Endothelial cell of umbilical vein (primary cell): ENCODE measurements around the gene CFL2. TPM values are rescaled to one million over a fixed set of nuclear protein-coding genes. Genes with fewer than 3 reads are reported as not detected.

ENCODE experiments used
- BruUV-seq: library from RNA; stranded (reverse); fragments of 400-500 nt; replicated peaks from 2 replicates; lab custom pipeline; 2021; lab: Mats Ljungman, UMichigan
- CTCF ChIA-PET: fragments of 300-600, 350-600 bp; sonication (Branson Sonifier 250); formaldehyde crosslinking; loops from one replicate; lab custom pipeline; 2021; ENCODE audit warnings: antibody characterized with exemption, inconsistent platforms; lab: Charles Lee
- POLR2A ChIA-PET: fragments of 300-600, 350-600 bp; sonication (Branson Sonifier 250); formaldehyde crosslinking; loops from one replicate; lab custom pipeline; 2021; ENCODE audit warnings: antibody characterized with exemption, inconsistent platforms; lab: Charles Lee
- DNase-seq: peaks from one replicate; pipeline ENCODE4 v3.0.0-alpha.2; 2011; ENCODE audit warnings: low read depth, low spot score
- FAIRE-seq: peaks from 2 replicates; lab custom pipeline; 2011; peaks lifted over from hg19 to GRCh38; lab: Jason Lieb, UNC
- H2AFZ ChIP-seq: 2 replicates; pipeline ENCODE4 v1.6.0; 2012; ENCODE audit warnings: low read depth, low read length, control low read depth, inconsistent platforms
- H3K27ac ChIP-seq: 2 replicates; pipeline ENCODE4 v1.5.1; 2011; ENCODE audit warnings: low read depth, mild to moderate bottlenecking, control low read depth, low read length, moderate library complexity; ENCODE audit not compliant: insufficient read depth
- H3K27me3 ChIP-seq, 2 experiments: 2 replicates each; pipeline versions ENCODE4 v1.6.0 to v1.6.1; 2011; ENCODE audit warnings: low read length in 2 of 2, mixed read lengths in 1 of 2; ENCODE audit not compliant: control insufficient read depth in 2 of 2, insufficient read depth in 2 of 2
- H3K36me3 ChIP-seq, 2 experiments: 2 replicates in 1 of 2; 3 replicates in 1 of 2; pipeline ENCODE4 v1.5.1; 2011; ENCODE audit warnings: low read length in 2 of 2, mild to moderate bottlenecking in 1 of 2, moderate library complexity in 1 of 2; ENCODE audit not compliant: control insufficient read depth in 2 of 2, insufficient read depth in 2 of 2; ENCODE audit errors: extremely low read depth in 1 of 2
- H3K4me1 ChIP-seq: 3 replicates; pipeline ENCODE4 v1.5.1; 2011; ENCODE audit warnings: mild to moderate bottlenecking, low read length; ENCODE audit not compliant: control insufficient read depth, insufficient read depth; ENCODE audit errors: extremely low read depth
- H3K4me2 ChIP-seq: 2 replicates; pipeline ENCODE4 v1.6.1; 2011; ENCODE audit warnings: low read length, control low read depth, mixed read lengths; ENCODE audit not compliant: insufficient read depth
- H3K4me3 ChIP-seq, 3 experiments: fragments of 200-600 bp in 1 of 3; sonication (generic), shearing (Covaris generic) in 1 of 3; replicated peaks in 1 of 3; 2 replicates each; pipeline ENCODE4 v1.5.1; 2011 to 2016; ENCODE audit warnings: control low read depth in 3 of 3, low read length in 3 of 3, mild to moderate bottlenecking in 2 of 3, inconsistent platforms in 1 of 3, low read depth in 1 of 3, moderate library complexity in 1 of 3; ENCODE audit not compliant: insufficient read depth in 1 of 3
- H3K79me2 ChIP-seq: 2 replicates; pipeline ENCODE4 v1.6.0; 2012; ENCODE audit warnings: low read length, inconsistent platforms; ENCODE audit not compliant: control insufficient read depth, insufficient read depth
- H3K9ac ChIP-seq: replicated peaks from 2 replicates; pipeline ENCODE3; 2011; ENCODE audit warnings: low read length, control low read depth; ENCODE audit not compliant: insufficient read depth; ENCODE audit errors: extremely low read depth
- H3K9me1 ChIP-seq: replicated peaks from 3 replicates; pipeline ENCODE4 v1.6.0; 2011; ENCODE audit warnings: mild to moderate bottlenecking, low read length; ENCODE audit not compliant: control insufficient read depth, insufficient read depth; ENCODE audit errors: extremely low read depth
- H3K9me3 ChIP-seq: replicated peaks from 2 replicates; pipeline ENCODE4 v1.5.1; 2012; ENCODE audit warnings: low read length, inconsistent platforms; ENCODE audit not compliant: control insufficient read depth, insufficient read depth
- H4K20me1 ChIP-seq: replicated peaks from 2 replicates; pipeline ENCODE3; 2011; ENCODE audit warnings: mild to moderate bottlenecking, low read length; ENCODE audit not compliant: control insufficient read depth, insufficient read depth; ENCODE audit errors: extremely low read depth
- EZH2 ChIP-seq: IDR thresholded peaks from 2 replicates; pipeline ENCODE4 v1.6.1; 2012; ENCODE audit warnings: borderline replicate concordance, low read depth, mild to moderate bottlenecking, moderate library complexity, low read length, inconsistent platforms; ENCODE audit not compliant: severe bottlenecking
- FOS ChIP-seq: IDR thresholded peaks from 2 replicates; pipeline ENCODE4 v1.6.1; 2011; ENCODE audit warnings: mild to moderate bottlenecking, low read length, moderate library complexity, borderline replicate concordance; ENCODE audit not compliant: insufficient read depth
- GATA2 ChIP-seq: IDR thresholded peaks from 2 replicates; pipeline ENCODE4 v1.7.0; 2011; ENCODE audit warnings: low read depth, mild to moderate bottlenecking, moderate library complexity, mixed read lengths, low read length; ENCODE audit not compliant: insufficient read length, insufficient read depth
- JUN ChIP-seq: IDR thresholded peaks from 2 replicates; pipeline ENCODE4 v1.6.1; 2011; ENCODE audit warnings: borderline replicate concordance, low read depth; ENCODE audit not compliant: insufficient read length, insufficient read depth
- MYC ChIP-seq: IDR thresholded peaks from one replicate; pipeline ENCODE4 v1.6.1; 2011; ENCODE audit warnings: mild to moderate bottlenecking, low read depth, low read length
- POLR2A ChIP-seq: IDR thresholded peaks from 2 replicates; pipeline ENCODE4 v1.6.1; 2012; ENCODE audit warnings: low read depth, mild to moderate bottlenecking, control low read depth, low read length
- POLR2AphosphoS5 ChIP-seq: IDR thresholded peaks from 2 replicates; pipeline ENCODE4 v1.6.1; 2012; ENCODE audit warnings: low read depth, mild to moderate bottlenecking, control low read depth, low read length, moderate library complexity; ENCODE audit not compliant: insufficient read depth
- dilution Hi-C: fragments of 300-500 bp; cut with MboI; formaldehyde crosslinking; loops from one replicate; pipeline ENCODE4 v1.15.0; 2019; ENCODE audit warnings: low sequenced_read_pairs; ENCODE audit not compliant: extremely low pct_ligation_motif_present
- intact Hi-C: fragments of 100-400 bp; cut with micrococcal nuclease; formaldehyde crosslinking; loops from one replicate; pipeline ENCODE4 v1.10.0; 2022
- polyA plus RNA-seq, 4 experiments: library from polyadenylated mRNA; depleted of rRNA in 3 of 4; stranded (reverse) in 3 of 4; unstranded in 1 of 4; fragments of >200 nt; gene quantifications; 2 replicates each; pipeline versions ENCODE4 v1.2.1 to v1.2.3, GENCODE V29; 2011 to 2012; ENCODE audit warnings: missing spikeins in 1 of 4
- total RNA-seq: library from RNA; stranded (reverse); gene quantifications from 2 replicates; pipeline ENCODE4 v1.2.3, GENCODE V29; 2021
- TF ChIP-seq, protein P1 (sequence below), 2 donors: IDR thresholded peaks; 1 replicate in 1 of 2; 2 replicates in 1 of 2; pipeline ENCODE4 v1.5.1; 2011; ENCODE audit warnings: low read length in 2 of 2, mild to moderate bottlenecking in 2 of 2, moderate library complexity in 2 of 2, control low read depth in 1 of 2, inconsistent platforms in 1 of 2, low read depth in 1 of 2; ENCODE audit not compliant: insufficient read depth in 1 of 2; ENCODE audit errors: extremely low read depth in 1 of 2
- TF ChIP-seq, protein P2 (sequence below): IDR thresholded peaks from 2 replicates; pipeline ENCODE4 v1.6.1; 2011; ENCODE audit not compliant: insufficient read depth, insufficient read length

The CFL2 gene
- total and polyA plus RNA-seq, 2 donors (not counting 3 experiments of a cell fraction or from before 2014, with no cell fraction given) = 42.8 to 98.1 TPM

DNA sequence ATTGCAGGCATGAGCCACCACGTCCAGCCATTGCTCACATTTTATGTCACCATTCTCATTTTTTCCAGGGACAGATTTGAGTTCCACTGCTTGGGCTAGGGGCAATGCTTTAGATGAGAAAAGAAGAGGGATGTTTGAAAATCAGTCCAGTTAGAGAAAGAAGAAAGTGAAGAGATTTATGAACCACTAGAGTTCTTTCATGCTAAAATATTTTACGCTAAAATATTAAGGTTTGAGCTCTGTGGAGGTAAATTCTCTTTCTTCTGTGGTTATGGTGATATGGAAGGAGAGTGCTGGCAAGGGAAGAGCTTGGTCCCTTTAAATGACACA is 21.5 kb downstream of the CFL2 start:
- ChIA-PET CTCF (interaction anchor here (0.6 to 2.3 kb wide), 6 partner anchors 9 to 30 kb away, joined by 3 to 9 read pairs (median 4); no protein-coding TSS in a partner anchor), POLR2A (no interaction called here)
- Histone ChIP-seq H3K27me3 (no peaks in the 10 kb centered on the region), H3K9me1 (no peaks in the 10 kb centered on the region), H2AFZ (peak overlapping the region; percentile 69), H3K4me1 (no peaks in the 10 kb centered on the region), H3K27ac (no peak overlapping the region), H4K20me1 (no peaks in the 10 kb centered on the region), H3K79me2 (no peaks in the 10 kb centered on the region), H3K9me3 (no peaks in the 10 kb centered on the region), H3K4me3 (no peak overlapping the region), H3K9ac (no peak overlapping the region), H3K4me2 (peak overlapping the region; percentile 6), H3K36me3 (no peaks in the 10 kb centered on the region)
- intact Hi-C loops = loop anchor here (2.0 kb wide), 1 partner anchor 14 kb away; no protein-coding TSS in a partner anchor
- no peak for FAIRE-seq
- DNase-seq = no peak
- dilution Hi-C loops = no loop called here
- no TSS peak for BruUV-seq
- TF ChIP-seq, protein P1, sequence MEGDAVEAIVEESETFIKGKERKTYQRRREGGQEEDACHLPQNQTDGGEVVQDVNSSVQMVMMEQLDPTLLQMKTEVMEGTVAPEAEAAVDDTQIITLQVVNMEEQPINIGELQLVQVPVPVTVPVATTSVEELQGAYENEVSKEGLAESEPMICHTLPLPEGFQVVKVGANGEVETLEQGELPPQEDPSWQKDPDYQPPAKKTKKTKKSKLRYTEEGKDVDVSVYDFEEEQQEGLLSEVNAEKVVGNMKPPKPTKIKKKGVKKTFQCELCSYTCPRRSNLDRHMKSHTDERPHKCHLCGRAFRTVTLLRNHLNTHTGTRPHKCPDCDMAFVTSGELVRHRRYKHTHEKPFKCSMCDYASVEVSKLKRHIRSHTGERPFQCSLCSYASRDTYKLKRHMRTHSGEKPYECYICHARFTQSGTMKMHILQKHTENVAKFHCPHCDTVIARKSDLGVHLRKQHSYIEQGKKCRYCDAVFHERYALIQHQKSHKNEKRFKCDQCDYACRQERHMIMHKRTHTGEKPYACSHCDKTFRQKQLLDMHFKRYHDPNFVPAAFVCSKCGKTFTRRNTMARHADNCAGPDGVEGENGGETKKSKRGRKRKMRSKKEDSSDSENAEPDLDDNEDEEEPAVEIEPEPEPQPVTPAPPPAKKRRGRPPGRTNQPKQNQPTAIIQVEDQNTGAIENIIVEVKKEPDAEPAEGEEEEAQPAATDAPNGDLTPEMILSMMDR (IDR thresholded peaks at IDR 0.05; ENCODE audit: extremely low read depth in 1 of 2, insufficient read depth in 1 of 2, low read depth in 1 of 2, low read length in 2 of 2) = no peak
- TF ChIP-seq FOS (no peak), MYC (no peak), EZH2 (no peak), POLR2AphosphoS5 (no peak), JUN (no peak), POLR2A (no peak), GATA2 (no peak)
- TF ChIP-seq, protein P2, sequence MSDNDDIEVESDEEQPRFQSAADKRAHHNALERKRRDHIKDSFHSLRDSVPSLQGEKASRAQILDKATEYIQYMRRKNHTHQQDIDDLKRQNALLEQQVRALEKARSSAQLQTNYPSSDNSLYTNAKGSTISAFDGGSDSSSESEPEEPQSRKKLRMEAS = no peak
